ENCODE data around the gene SERPINA3.

GRCh38 chr14:94572637-94573303 is 39.4 kb upstream of the SERPINA3 start:
- TF ChIP-seq EZH2 (IDR thresholded peaks at IDR 0.05; ENCODE audit: insufficient read depth, low read length) (no peak), CTCF (IDR thresholded peaks at IDR 0.05; ENCODE audit: insufficient read depth, low read depth, low read length) (no peak)
